Inferior parietal cortex (tissue), 1 donor: ENCODE data around the gene CAPNS2.
"Not testable (repeated sequence)": the region's sequence is repeated elsewhere in the genome, so short reads cannot be mapped to it uniquely, and the experiment has no call there.

Experiments used
- DNase-seq: peaks from one replicate; pipeline ENCODE4 v3.0.0-alpha.2; 2016; ENCODE audit errors: extremely low spot score

CAPNS2 gene

DNA sequence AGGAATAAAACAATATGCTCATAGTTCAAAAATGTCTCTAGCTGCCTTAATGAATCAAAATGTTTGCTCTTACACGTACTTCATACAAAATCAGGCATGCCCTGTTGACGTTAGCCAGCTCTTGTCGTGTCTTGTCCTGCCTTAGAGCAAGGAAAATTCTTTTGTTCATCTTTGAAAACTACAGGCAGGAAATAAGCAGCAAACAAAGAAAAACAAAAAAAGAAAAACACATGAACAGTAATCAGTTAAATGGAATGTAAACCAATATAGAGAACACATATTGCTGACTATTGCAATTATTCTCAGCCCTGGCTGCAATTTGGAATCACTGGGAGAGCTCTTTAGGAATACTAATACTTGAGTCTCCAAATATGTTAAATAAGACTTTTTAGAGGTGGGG is 1.7 kb downstream of the CAPNS2 start:
- DNase-seq = no peak

DNA sequence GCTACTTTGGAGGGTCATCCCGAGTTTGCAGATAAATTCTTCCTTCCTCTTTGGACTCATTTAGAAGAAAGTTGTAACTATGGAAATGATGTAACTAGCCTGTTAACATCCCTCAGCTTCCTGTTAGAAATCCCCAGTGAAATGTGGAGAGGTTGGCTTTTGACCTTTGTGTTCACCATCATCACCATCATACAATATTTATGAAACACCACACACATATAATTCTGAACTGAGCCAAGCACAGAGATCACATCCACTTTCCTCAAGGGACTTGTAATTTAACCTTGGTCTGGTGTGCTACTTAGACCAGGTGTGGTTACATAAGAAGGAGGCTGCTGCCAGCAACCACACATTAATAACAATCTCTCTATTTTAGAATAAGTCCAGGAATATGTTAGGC is 2.5 kb downstream of the CAPNS2 start:
- DNase-seq = no peak

DNA sequence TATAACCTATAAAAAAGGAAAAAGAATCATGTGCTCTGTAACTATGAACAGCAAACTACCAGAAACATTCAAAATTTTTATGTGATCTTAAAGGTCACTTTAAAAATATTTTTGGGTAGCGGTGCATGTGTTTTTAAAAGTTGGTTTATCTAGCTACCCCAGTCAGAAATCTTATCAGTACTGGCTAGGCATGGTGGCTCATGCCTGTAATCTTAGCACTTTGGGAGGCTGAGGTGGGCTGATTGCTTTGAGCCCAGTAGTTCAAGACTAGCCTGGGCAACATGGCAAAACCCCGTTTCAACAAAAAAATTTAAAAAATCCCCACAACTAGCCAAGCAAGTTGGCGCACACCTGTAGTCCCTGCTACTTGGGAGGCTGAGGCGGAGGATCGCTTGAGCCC is 3.7 kb downstream of the CAPNS2 start:
- DNase-seq = no peak

DNA sequence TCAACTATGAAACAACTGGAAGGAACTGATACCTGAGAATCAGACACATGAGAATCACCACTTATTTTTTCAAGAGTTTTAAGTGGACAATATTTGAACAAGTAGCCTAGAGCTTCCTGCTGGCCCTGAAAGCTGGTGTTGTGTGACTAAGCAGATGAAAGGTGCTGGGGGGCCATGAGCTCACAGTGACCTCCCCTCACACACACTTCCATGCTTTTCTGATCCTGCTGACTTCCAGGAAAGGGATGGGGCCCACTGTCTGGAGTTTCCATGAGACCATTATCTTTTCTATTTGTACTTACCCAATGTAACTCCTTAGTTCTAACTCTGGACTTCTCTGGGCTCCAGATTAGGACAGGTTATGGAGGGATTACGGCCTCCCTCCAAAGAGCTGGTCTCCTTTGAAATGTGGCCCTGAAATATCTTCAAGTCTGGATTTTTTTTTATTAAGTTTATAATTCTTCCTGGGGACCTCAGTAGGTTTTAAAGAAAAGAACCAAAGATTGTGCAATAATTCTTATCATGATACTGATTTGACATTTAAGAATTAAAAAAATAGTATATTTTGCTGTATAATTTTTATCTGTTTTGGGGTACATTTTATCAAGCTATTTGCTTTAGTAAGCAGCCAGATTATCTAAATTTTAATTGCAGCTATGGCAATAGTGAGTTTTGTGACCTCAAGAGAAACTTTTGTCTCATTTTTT is 4.9 kb downstream of the CAPNS2 start:
- DNase-seq = no peak

DNA sequence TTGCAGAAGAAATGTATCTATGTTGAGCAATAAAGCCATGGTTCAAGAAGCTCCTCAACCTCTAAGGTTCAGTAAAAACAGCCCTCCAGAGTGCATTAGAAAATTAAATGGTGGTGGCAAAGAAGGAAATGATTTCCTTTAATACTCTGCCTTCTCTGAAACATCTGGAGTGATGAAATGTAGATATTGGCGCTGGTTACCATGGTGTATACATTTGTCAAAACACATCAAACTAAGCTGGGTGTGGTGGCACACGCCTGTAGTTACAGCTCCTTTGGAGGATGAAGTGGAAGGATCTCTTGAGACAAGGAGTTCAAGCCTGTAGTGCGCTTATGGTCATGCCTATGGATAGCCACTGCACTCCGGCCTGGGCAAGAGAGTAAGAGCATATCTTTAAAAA is 6.0 kb downstream of the CAPNS2 start:
- DNase-seq = no peak

DNA sequence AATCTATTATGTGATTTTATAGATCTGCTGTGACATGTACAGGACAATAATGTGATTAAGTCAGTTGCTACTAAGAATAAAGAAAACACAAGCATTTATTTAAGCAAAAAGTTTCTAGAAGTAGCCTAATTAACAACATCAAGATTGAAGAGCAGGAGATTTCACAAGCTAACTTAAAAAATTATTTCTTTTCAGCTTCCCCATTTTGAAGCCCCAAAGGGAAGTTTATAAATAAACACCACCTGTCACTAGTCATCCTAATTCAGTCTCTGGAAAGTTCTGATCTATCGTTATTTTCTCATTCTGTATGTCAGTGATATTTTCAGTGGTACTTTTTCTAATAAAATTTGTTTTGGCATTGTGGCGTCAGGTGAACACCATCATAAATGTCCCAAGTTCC is 8.3 kb downstream of the CAPNS2 start:
- DNase-seq = no peak

DNA sequence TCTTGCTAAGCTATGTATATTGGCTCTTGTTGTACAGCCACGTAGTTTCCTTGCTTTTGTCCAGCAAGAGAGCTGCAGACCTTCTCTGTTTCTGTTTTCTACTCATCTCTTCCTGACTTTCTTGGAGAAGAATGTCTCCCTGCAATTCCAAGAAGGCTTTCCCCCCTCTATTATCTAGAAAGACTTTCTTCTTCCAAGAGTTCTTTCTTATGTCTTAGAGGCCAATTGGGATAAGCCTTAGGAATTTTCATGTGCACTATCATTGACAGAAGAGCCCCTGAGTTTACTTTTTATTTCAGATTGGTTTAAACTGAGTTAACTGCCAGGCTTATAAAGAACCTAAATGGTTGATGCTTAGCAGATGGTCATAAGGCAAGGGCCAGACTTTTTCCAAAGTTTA is 9.0 kb downstream of the CAPNS2 start:
- DNase-seq = no peak

DNA sequence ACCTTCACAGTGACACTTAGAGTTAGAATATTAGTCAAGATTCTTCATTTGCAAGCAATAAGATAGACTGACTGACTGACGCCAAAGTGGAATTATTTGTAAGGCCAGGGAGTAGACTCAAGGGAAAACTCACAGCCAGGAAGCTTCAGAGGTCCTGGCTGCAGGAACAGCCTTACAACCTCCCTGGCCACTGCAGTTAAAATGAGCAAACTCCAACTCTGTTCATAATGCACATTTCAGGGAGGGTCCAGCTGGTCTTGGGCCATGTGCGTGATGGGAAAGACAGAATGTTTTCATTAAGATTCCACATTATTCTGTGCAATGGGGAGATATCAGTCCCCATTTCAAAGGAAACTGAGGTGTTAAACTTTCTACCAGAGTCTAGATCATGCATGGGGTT is 9.9 kb downstream of the CAPNS2 start:
- no peak for DNase-seq

DNA sequence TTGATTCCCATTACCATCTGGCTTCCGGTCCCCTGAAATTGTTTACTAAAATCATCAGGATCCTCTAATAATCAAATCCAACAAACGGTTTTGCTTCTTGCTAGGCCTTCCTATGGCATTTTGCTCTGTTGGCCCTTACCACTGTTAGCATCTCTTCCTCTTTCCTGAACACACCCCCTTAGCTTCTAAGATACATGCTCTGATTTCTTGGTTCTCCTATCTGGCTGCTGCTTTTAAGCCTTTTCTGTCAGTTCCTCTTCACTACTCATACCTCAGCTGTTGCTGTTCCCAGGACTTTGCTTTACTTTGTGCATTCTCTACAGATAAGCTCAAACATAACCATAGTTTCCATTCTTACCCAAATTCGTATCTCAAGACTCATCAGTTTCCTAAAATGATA is 11.4 kb downstream of the CAPNS2 start:
- DNase-seq = no peak

DNA sequence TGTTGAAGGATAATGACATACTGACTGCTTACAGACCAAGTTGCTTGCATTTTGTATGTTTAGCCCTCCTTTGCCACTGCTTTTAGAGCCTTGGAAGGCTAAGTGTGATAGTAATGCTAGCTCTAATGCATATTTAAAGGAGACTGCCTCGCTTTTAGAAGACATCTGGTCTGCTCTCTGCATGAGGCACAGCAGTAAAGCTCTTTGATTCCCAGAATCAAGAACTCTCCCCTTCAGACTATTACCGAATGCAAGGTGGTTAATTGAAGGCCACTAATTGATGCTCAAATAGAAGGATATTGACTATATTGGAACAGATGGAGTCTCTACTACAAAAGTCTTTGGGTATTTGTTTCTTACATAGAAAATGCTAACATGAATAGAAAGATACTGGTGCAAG is 19.1 kb downstream of the CAPNS2 start:
- no peak for DNase-seq

DNA sequence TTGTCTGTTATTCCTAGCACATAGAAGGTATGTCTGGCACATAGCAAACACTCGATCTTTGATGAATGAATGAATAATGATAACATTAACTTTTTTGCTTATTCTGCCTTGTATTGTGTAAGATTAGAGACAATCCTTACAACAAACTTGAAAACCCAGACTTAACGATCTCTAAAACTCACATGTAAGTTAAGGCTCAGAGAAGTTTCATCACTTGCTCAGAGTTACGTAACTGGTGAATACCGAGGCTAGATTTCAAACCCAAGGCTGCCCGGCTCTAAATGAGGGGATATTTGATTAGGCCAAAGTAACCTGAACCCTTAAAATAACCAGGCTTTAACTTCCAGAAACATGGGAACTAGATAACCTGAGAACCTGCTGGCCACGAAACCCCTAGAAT is 22.3 kb downstream of the CAPNS2 start:
- DNase-seq = no peak

DNA sequence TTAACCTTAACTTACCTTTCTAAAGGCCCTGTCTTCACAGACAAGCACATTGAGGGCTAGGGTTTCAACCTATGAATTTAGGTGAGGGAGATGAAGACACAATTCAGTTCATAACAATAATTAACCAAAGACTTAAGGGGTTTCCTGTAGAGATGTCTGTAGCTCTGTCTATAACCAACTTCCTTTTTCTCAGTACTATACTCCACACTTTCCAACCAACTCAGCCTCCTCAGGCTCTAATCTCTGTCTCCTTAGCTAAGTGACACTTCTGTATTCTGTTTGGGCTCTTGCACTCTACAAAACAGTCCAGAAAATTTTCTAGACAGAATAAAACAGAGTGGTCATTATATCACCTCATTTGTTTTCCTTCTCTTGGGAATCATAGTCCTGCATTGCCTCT is 25.8 kb downstream of the CAPNS2 start:
- DNase-seq = no peak

DNA sequence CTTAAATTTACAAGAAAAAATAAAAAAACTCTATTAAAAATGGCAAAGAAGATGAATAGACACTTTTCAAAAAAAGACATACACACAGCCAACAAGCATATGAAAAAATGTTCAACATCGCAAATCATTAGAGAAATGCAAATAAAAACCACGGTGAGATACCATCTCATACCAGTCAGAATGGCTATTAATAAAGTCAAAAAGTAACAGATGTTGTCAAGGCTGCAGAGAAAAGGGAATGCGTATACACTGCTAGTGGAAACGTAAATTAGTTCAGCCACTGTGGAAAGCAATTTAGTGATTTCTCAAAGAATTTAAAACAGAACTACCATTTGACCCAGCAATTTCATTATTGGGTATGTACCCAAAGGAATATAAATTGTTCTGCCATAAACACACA is 31.4 kb downstream of the CAPNS2 start:
- DNase-seq = no peak

DNA sequence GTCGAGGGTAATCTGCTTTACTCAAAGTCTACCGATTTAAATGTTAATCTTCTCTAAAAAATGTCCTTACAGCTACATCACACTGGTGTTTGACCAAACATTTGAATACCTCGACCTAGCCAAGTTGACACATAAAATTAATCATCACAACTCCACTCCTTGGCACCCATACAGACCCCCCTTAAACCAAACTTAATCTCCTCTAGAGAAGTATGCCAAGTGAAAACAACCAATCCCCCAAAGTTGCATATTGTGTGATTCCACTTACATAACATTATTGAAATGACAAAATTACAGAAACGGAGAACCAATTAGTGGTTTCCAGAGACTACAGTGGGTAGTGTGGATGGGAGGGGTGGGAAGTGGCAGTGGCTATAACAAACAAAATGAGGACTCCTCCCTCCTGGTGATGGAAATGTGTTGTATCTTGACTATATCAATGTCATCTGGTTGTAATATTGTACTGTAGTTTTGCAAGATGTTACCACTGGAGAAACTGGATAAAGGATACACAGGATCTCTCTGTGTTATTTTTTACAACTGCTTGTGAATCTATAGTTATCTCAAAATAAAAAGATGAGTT is 39.4 kb downstream of the CAPNS2 start:
- no peak for DNase-seq

DNA sequence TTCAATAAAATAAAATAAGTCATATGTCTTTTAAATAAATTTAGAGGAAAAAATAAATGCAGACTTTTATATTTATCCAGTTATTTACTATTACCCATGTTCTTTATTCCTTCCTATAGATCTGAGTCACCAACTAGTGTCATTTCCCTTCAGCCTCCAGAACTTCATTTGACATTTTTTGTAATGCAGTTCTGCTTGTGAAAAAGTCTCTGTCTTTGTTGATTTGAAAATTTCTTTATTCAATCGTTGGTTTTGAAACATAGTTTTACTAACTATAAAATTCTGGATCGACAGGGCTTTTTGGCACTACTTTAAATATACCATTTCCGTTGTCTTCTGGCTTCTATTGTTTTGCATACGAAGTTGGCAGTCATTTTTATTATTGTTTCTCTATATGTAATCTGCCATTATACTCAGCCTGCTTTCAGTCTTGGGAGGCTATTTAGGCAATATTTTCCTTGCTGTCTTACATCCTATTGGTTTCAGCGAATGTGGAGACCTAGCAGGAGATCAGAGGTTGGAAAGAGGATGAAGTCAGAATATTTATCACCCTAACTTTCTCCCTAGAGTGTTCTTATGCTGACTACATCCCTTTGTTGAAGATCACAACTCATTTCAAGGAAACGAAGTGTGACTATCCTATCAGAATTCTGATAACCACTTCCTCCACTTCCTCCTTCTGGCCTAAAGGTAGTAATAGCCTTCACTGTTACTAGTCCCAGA is 47.3 kb downstream of the CAPNS2 start:
- DNase-seq = no peak

DNA sequence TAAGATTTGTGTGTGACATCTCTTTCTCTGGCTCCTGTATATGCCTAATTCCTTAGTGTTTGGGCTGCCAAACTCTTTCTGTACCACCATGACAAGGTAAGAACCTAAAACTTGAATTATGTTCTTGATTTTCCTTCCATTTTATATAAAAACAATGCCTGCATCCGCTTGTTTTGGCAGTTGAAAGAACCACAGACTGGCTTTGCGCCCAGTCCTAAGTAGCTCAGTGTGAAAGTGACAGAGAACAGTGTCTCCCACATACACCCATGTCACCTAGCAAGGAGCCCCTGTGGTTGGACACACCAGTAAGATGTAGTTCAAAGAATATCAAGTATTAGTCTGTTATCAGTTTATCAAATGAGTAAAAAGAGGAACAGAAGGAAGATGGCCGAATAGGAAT is 48.6 kb downstream of the CAPNS2 start:
- no peak for DNase-seq

DNA sequence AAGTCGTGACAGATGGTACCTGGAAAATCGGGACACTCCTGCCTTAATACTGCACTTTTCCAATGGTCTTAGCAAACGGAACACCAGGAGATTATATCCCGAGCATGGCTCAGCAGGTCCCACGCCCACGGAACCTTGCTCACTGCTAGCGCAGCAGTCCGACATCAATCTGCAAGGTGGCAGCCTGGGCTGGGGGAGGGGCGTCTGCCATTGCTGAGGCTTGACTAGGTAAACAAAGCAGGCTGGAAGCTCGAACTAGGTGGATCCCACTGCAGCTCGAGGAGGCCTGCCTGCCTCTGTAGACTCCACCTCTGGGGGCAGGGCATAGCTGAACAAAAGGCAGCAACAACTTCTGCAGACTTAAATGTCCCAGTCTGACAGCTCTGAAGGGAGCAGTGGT is 49.2 kb downstream of the CAPNS2 start:
- DNase-seq = not testable (repeated sequence)
